Measurements from ENCODE around the gene CELSR1.

GRCh38 chr22:46515208-46516111 is 22.0 kb downstream of the CELSR1 start:
- TF ChIP-seq CTCF (IDR thresholded peaks at IDR 0.05) = no peak
- TF ChIP-seq POLR2AphosphoS5 (IDR thresholded peaks at IDR 0.05; ENCODE audit: insufficient read depth in 1 of 2, low read depth in 1 of 2) = no peak

Measured in vagina (tissue), 2 donors.